ENCODE data around the gene ALDH3B1.

The ALDH3B1 gene

DNA sequence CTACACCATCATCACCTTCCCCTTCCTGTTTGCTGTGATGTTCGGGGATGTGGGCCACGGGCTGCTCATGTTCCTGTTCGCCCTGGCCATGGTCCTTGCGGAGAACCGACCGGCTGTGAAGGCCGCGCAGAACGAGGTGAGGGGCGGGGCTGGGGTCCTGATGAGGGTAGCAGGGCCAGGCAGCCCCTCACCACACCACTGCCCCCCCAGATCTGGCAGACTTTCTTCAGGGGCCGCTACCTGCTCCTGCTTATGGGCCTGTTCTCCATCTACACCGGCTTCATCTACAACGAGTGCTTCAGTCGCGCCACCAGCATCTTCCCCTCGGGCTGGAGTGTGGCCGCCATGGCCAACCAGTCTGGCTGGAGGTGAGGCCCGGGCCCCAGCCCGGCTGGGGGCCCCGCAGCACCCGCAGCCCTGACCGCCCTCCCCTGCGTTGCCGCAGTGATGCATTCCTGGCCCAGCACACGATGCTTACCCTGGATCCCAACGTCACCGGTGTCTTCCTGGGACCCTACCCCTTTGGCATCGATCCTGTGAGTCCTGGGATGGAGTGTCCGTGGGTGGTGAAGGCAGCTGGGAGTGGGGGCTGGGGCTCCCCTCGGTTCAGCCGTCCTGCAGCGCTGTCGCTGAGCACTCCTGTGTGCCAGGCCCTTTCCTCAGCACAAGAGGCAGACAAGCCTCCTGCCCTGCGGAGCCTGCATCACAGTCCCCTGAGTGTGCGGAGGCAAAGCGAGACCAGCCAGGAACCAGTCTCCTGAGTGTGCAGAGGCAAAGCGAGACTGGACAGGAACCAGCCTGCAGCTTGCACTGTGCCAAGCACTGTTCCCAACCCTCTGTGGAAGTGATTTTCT, 37.5 kb downstream of the ALDH3B1 start:
- no peak for DNase-seq

DNA sequence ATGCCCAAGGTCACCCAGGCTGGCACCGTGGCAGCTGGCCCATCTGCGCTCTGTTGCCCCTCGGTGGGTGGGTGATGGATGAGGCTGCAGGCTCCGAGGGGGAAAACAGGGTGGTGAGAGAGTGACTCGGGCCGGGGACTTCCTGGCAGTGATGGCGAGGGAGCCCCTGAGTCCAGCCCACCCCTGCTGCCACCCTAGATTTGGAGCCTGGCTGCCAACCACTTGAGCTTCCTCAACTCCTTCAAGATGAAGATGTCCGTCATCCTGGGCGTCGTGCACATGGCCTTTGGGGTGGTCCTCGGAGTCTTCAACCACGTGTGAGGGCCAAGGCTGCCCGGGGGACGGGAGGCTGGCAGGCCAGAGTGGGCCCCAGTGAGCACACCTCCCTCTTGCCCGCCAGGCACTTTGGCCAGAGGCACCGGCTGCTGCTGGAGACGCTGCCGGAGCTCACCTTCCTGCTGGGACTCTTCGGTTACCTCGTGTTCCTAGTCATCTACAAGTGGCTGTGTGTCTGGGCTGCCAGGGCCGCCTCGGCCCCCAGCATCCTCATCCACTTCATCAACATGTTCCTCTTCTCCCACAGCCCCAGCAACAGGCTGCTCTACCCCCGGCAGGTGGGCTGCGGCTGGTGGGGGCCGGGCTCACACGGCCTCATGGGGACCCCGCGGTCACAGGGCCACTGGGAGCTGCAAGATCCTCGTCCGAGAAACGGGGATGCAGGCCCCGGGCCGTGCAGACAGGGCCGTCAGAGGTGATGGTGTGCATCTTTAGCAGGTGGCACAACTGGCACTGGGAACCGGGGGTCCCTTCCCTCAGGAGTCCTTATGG, 38.8 kb downstream of the ALDH3B1 start:
- no peak for DNase-seq

DNA sequence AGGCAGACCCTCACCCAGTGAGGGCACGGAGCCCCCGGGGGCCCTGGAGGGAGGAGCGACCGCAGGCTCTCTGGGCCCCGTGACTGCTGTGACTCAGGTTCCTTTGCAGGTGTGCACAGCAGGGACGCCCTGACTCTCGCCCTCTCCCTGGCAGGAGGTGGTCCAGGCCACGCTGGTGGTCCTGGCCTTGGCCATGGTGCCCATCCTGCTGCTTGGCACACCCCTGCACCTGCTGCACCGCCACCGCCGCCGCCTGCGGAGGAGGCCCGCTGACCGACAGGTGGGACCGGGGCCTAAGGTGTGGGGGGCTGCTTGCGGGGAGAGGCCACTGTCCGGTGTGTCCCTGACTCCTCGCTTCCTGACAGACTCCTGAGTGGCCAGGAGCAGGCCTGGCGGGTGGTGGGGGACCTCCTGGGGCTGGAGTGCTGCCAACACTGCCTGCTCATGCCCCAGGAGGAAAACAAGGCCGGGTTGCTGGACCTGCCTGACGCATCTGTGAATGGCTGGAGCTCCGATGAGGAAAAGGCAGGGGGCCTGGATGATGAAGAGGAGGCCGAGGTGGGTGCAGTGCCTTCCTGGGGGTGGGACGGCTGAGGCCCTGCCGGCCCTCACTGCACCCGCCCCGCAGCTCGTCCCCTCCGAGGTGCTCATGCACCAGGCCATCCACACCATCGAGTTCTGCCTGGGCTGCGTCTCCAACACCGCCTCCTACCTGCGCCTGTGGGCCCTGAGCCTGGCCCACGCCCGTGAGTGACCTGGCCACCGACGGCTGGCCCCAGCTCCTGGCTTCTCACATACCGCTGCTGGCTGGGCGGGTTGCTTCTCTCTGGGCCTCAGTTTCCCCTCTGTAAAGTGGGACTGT, 39.6 kb downstream of the ALDH3B1 start:
- no peak for DNase-seq

DNA sequence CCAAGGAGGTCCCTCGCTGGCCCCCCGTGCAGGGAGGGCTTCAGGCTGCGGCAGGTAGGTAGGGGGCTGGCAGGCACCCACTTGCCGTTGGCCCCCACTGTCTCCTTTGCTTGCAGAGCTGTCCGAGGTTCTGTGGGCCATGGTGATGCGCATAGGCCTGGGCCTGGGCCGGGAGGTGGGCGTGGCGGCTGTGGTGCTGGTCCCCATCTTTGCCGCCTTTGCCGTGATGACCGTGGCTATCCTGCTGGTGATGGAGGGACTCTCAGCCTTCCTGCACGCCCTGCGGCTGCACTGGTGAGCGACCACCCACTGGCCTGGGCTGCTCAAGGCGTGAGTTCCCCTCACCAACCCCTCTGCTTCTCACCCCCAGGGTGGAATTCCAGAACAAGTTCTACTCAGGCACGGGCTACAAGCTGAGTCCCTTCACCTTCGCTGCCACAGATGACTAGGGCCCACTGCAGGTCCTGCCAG, 40.3 kb downstream of the ALDH3B1 start:
- no peak for DNase-seq

DNA sequence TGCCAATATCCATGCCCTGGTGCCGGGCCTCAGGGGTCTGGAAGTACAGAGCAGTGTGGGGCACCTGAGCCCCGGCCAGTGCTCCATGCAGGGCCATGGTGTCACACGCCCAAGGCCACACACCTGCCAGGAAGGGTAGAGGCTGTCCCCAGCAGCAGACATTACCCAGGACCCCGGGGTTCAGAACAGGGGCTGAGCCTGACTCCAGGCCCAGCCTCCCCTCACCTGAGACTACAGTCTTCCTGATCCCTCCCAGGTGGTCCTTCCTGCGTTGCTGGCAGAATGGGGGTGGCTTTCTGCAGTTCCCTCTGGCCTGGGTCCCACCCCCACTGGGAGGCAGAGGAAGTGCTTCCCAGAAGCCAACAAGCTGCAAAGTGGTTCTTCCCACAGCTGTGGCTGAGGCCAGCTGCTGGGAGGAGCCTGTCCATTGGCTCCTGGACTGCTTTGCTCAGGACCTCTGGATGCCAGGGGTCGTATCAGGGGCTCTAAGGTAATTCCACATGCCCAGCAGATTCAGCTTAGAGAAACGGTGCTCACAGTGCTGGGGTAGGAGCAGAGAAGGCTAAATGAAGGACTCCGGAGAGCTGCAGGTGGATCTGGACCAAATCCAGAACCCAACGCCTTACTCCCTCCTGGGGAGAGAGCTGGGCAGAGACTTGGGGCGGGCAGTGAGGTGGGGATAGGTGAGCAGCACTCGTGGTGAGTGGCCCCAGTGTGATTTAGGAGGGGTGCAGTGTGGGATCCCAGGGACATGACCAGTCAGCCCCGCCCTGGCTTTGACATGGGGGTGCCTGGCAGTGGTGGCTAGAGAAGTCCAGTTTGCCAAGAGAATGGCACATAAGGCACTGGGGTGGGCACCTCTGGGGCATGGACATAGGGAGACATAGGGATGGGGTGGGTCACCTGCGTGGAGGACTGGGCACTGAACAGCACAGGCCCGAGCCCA, 41.3 kb downstream of the ALDH3B1 start:
- DNase-seq: no peak

DNA sequence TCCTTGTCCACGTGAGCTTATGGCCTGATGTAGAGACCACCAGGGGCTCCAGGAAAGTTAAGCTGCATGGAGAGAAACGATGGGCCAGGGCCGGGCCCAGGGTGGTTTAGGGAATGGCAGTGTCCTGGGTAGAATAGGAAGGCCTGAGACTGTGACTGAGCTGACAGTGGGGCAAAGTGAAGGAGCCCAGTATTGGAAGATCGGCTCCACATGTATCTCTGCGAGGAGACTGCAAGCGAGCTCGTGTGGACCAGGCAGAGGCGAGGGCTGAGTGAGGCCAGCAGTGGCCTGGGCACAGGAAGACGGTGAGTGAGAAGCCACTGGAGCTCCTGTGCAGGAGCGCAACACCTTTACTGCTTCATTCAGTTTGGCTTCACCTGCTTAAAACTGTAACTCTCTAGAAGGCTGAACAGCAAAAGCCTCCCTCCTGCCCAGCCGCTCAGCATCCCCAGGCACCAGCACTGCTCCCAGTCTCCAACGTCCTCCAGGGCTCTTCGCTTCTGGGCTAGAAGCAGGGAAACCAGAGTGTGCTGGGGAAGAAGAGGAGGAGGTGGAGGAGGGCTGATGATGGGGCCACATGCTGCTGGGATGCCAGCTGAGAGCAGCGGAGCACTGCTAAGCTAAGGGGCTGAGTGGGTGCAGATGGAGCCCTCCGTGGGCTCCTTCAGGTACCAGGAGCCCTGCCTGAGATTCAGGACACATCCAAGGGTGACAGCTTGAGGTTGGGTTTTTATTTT, 42.2 kb downstream of the ALDH3B1 start:
- no peak for DNase-seq

DNA sequence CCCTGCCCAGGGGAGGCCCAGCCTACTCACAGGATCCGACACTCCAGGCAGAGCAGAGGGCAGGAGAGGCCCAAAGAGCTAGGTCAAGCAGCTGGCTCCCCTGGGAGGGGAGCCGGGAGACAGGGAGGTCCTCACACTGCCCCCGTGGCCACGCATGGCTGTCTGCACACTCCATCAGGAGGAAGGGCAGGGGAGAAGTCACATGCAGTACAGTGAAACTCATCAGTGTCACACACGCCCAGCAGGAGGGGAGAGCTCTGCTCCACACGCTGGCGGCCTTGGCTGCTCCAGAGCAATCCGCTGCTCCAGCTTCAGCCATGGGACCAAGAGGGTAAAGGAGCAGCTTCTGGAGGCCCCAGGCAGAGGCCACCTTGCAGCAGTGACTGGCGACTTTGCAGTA, 43.0 kb downstream of the ALDH3B1 start:
- no peak for DNase-seq

DNA sequence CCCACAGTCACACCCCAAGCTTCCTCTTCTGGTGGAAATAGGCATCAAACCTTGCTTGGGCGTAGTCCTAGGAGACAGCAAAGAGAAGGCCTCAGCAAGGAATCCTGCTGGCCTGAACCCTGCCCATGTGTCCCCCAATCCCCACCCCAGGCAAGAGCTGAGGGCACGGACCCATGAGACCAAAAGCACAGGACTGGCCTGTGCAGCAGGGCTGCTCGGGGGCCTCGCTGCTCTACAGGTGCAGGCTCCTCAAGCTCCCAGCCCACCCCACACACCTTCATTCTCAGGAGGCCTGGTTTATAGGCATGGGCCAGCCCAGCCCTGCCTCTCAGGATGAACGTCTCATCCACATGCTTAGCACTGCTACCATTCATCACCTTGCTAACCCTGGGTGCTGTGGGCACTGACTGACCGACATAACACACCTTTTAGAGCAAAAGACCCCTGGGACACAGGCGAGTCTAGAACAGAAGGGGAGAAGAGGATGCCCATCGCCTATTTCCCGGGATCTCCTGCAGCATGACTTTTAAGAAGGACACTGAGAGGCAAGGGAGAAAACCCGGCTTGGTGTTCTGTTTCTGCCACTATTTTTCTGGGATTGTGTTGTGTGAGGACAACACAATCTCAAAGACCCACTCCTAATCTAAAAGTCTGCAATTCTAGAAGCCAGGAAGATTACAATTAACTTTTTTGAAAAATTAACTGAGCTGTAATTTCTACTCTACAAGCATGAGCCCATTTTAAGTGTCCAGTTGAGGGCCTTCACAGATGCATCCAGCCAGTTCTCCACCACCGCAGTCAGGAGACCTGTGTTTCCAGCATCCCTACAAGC, 44.1 kb downstream of the ALDH3B1 start:
- DNase-seq: no peak

DNA sequence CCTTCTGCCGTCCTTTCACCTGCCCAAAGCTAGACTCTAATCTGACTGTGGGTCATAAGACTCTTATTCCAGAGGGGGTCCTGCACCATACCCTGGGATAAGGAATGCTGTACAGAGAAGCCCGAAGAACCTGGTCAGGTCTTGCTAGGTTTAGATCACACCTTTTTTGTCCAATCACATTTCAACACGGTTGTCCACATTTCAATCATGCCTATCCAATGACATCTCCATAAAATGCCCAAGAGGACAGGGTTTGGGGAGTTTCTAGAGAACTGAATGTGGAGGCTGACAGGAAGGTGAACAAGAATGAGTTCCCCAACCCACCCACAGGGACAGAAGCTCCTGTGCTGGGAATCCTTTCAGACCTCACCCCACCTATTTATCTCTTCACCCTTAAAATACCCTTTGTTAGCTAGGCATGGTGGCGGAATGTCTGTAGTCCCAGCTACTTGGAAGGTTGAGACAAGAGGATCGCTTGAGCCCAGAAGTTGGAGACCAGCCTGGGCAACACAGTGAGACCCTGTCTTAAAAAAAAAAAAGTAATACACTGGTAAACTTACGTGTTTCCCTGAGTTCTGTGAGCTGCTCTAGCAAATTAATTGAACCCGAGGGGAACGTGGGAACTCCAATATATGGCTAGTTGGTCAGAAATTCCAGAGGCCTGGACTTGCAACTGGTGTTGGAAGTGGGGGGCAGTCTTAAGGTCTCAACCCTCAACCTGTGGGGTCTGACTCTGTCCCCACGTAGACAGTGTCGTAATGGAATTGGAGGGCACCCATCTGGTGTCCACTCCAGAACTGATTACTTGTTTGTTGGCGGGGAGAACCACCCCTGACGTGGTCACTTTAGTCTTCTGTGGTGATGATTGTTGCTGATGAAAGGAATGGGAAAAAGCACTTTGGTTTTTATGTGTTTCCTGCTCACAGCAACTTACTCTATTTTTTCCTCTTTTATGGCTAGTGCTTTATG, 46.5 kb downstream of the ALDH3B1 start:
- no peak for DNase-seq

DNA sequence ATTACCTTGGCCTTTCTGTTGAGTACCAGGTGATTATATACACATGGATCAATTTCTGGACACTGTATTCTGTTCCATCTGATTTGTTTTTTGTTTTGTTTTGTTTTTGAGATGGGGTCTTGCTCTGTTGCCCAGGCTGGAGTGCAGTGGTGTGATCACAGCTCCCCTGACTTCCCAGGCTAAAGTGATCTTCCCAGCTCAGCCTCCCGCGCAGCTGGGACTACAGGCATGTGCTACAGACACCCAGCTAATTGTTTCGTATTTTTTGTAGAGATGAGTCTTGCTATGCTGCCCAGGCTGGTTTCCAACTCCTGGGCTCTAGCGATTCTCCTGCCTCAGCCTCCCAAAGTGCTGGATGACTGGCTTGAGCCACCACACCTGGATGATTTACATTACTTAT, 47.7 kb downstream of the ALDH3B1 start:
- DNase-seq: no peak

DNA sequence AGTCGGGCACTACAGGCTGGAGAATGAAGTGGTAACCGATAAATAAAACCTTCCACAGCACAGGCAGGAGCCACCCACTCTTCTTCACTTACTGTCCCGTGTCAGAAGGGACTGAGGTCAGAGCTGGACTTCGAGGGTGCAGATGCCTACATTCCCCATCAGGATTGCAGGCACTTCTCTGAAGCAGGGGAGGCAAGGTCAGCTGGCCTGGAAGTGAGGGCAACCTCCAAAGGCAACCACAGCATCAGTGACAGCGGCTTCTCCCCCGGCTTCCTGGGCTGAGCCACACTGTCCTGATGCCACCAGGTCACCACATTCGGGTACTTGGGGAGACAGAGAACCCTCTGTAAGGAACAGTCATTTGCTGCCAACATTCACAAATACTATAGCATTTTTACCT, 51.4 kb downstream of the ALDH3B1 start:
- no peak for DNase-seq

DNA sequence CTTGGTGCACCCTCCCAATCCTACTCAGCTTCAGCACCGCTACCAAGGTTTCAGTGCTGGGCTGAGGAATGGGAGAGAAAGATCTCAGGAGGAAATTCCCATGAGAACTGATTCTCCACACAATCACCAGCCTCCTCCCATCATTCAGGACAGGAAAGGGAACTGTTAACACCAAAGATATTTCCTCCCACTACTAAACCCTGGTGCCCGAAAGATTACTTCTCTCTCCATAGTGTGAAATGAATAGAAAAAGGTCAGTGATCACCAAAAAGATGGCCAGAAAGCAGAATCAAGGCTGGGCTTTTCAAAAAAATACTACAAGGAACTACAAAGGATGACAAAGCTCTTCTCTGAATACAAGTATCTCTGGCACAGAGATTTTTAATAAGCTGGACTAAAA, 54.8 kb downstream of the ALDH3B1 start:
- DNase-seq: no peak

DNA sequence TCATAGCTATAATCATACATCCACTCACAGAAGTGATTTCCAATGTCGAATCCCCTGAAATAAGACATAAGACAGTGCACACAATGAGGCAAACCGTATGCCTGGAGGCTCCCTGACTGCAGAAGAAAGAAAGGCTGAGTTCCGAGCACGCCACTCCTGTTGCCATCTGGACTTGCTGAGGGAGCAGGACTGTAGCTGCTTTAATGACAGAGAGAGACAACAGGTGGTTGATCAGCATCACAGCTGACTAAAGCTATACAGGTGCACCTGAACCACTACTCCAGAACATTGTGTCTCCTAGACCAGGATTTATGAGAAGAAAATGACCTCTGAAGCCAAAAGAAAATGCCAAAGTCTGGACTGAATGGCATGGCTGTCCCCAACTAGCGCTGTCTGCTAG, 55.7 kb downstream of the ALDH3B1 start:
- no peak for DNase-seq

DNA sequence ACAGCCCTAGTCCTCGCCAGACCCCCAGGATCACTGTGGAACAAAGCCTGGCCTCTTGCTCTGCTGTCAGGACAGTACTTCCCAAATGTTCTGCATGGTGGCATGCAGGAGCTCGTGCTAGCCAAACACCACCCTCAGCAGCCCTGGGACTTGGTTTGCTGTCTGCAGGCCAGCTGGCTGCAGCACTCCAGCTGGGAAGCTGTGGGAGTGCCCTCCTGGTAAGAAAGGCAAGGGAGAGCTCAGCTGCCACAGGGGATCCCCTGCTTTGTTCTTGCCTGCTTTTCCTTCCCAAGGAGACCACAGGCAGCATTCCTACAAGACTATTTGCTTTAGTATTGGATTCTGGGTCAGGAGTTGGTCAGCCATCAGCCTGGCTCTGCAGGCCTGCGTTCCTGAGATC, 56.6 kb downstream of the ALDH3B1 start:
- DNase-seq: no peak

DNA sequence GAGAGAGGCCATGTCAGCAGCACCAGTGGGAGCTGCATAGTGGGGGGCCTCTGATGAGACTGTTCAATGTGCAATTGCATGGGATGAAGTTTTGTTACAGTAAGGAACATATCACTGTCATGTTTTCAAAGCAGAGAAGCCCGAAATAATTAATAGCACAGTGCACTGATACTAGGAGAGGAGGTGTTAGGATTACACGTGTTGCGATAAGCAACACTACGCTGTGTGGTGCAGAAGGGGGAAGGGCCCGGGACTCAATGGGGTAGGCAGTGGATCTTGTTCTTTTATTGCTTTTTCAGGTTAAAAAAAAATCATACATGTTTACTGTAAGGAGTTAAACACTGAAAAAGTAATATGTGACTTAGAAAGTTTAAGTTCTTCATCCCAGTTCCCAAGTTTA, 57.9 kb downstream of the ALDH3B1 start:
- no peak for DNase-seq

DNA sequence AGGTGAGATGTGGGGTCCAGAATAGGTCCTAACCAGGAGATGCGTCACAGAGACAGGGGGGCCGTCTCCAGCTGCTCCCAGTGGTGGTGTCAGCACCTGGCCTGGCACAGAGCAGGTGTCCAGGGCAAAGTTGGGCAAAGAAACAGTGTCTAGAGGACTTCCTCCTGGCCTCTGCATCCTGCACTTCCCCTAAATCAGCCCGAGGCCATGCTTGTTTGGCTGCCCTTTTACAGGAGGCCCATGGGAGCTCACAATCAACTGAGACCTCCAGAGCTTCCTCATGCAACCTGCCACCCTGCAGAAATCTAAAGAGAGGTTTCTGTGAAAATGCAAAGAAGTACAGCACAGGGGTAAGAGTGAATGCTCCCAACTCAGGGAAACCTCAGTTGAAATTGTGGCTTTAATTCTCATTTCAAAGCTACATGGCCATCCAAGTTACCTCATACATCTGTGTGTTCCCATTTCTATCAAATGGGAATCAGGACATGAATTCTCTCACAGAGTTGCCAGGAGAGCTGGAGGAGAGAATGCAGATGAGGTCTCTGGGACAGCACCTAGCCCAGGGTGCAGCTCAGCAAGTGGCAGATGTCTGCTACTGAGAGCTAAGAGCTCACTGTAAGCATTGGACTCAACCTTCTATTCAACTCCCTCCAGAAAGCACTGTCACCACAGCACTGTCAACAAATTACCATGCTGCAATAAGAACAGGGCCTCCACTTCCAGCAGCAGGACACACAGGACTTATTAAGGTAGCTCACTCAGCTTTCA, 61.3 kb downstream of the ALDH3B1 start:
- DNase-seq: no peak

DNA sequence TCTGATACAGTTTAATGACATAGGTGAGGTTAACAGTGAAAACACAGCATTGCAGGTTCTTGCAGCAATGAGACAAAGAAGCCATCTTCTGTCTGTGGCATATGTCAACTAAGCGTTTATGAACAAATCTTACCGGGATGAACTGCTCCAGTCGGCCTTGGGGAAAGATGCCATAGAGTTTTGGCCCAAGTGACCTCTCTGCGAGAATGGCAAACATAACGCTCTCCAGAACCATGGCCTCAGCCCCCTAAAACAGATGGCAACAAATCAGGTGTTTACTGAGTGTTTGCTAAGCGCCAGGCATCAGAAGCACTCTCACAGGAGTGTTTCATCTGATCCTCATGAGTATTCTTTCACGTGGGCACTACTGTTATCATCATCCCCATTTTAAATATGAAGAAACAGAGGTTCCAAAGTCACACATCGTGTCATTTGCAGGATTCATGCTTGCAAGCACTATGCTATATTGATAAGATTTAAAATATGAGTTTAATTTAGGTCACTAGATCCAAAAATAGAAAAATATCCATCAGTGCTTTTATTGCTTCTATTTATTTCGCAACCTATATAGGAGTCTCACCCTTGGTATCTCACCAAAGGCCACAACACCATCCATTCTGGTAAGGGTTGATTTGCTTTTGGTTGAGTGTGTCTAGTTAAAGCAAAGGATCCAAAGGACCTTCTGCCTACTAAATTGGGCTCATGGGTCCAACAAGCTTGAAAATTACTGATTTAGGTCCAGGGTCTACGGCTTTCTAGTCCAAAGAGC, 64.6 kb downstream of the ALDH3B1 start:
- DNase-seq: no peak
